Chondrocyte (in vitro differentiated cells): ENCODE data around the gene NOTCH2. TPM values are rescaled to one million over a fixed set of nuclear protein-coding genes. Genes with fewer than 3 reads are reported as not detected.
A peak's percentile ranks its signal among the peaks of the same experiment; 100 is the strongest.

Source experiments
- DNase-seq: peaks from one replicate; pipeline ENCODE4 v3.0.0; 2021; ENCODE audit warnings: mixed read lengths, low spot score
- H3K27ac Mint-ChIP-seq: one replicate; pipeline ENCODE4 v1.8.0; 2021; ENCODE audit warnings: mild to moderate bottlenecking, moderate library complexity, mixed read lengths; ENCODE audit not compliant: unreplicated experiment
- H3K27me3 Mint-ChIP-seq: 2 replicates; pipeline ENCODE4 v1.8.0; 2021; ENCODE audit warnings: low read depth, mixed read lengths
- H3K36me3 Mint-ChIP-seq: 2 replicates; pipeline ENCODE4 v1.8.0; 2021; ENCODE audit warnings: low read depth, mixed read lengths
- H3K4me1 Mint-ChIP-seq: 2 replicates; pipeline ENCODE4 v1.8.0; 2021; ENCODE audit warnings: low read depth, mild to moderate bottlenecking, mixed read lengths
- H3K4me3 Mint-ChIP-seq: one replicate; pipeline ENCODE4 v1.8.0; 2021; ENCODE audit warnings: mild to moderate bottlenecking, moderate library complexity, mixed read lengths; ENCODE audit not compliant: unreplicated experiment
- H3K9me3 Mint-ChIP-seq: 2 replicates; pipeline ENCODE4 v1.8.0; 2021; ENCODE audit warnings: low read depth, mixed read lengths
- CTCF ChIP-seq: fragments of 200-600 bp; sonication (generic); IDR thresholded peaks from 2 replicates; pipeline ENCODE4 v1.5.0; 2021; ENCODE audit warnings: antibody characterized with exemption, mild to moderate bottlenecking, moderate library complexity
- total RNA-seq: library from RNA; stranded (reverse); gene quantifications from 3 replicates; pipeline ENCODE4 v1.2.1, GENCODE V29; 2021

The NOTCH2 gene
- total RNA-seq, 1 donor from 2014 or later: 195 TPM

GRCh38 chr1:119885903-119886783 lies 183.3 kb downstream of the NOTCH2 start:
- peak; percentile 85 for TF ChIP-seq CTCF
- Mint-ChIP-seq H3K4me3 (no peak overlapping the region), H3K27me3 (no peaks in the 10 kb centered on the region), H3K36me3 (peaks cover 9% of the 10 kb centered on the region), H3K4me1 (peaks cover 4% of the 10 kb centered on the region), H3K27ac (no peak overlapping the region), H3K9me3 (peaks cover 13% of the 10 kb centered on the region)
- no peak for DNase-seq

GRCh38 chr1:119884711-119885110 lies 184.8 kb downstream of the NOTCH2 start:
- no peak for DNase-seq
- no peak for TF ChIP-seq CTCF
- Mint-ChIP-seq H3K27me3 (no peaks in the 10 kb centered on the region), H3K4me1 (peaks cover 4% of the 10 kb centered on the region), H3K36me3 (peaks cover 9% of the 10 kb centered on the region), H3K27ac (no peak overlapping the region), H3K4me3 (no peak overlapping the region), H3K9me3 (peaks cover 13% of the 10 kb centered on the region)

GRCh38 chr1:119883826-119884225 lies 185.6 kb downstream of the NOTCH2 start:
- Mint-ChIP-seq H3K27me3 (no peaks in the 10 kb centered on the region), H3K9me3 (peaks cover 8% of the 10 kb centered on the region), H3K27ac (no peak overlapping the region), H3K36me3 (peaks cover 6% of the 10 kb centered on the region), H3K4me3 (no peak overlapping the region), H3K4me1 (peaks cover 4% of the 10 kb centered on the region)
- TF ChIP-seq CTCF: no peak
- DNase-seq: no peak

- Mint-ChIP-seq H3K9me3 (no peaks in the 10 kb centered on the region), H3K27ac (no peak overlapping the region), H3K36me3 (no peaks in the 10 kb centered on the region), H3K4me1 (peaks cover 4% of the 10 kb centered on the region), H3K27me3 (no peaks in the 10 kb centered on the region), H3K4me3 (no peak overlapping the region)
- no peak for DNase-seq
- TF ChIP-seq CTCF: no peak
Measured at GRCh38 chr1:119882132-119883049, 187.1 kb downstream of the NOTCH2 start.
